ENCODE results near the gene LRCH2.

Gene LRCH2

DNA sequence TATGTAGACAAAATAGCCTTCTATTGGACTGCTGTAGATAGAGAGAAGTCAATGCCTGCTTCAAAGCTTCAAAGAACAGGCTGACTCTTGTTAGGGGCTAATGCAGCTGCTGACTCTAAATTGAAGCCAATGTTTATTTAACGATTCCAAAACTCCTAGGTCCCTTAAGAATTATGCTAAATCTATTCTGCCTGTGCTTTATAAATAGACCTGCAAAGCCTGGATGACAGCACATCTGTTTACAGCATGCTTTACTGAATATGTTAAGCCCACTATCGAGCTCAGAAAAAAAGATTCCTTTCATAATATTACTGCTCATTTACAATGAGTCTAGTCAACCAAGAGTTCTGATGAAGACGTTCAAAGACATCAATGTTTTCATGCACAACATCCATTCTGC lies 99.5 kb downstream of the LRCH2 start:
- TF ChIP-seq, protein P1, sequence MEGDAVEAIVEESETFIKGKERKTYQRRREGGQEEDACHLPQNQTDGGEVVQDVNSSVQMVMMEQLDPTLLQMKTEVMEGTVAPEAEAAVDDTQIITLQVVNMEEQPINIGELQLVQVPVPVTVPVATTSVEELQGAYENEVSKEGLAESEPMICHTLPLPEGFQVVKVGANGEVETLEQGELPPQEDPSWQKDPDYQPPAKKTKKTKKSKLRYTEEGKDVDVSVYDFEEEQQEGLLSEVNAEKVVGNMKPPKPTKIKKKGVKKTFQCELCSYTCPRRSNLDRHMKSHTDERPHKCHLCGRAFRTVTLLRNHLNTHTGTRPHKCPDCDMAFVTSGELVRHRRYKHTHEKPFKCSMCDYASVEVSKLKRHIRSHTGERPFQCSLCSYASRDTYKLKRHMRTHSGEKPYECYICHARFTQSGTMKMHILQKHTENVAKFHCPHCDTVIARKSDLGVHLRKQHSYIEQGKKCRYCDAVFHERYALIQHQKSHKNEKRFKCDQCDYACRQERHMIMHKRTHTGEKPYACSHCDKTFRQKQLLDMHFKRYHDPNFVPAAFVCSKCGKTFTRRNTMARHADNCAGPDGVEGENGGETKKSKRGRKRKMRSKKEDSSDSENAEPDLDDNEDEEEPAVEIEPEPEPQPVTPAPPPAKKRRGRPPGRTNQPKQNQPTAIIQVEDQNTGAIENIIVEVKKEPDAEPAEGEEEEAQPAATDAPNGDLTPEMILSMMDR (IDR thresholded peaks at IDR 0.05; ENCODE audit: borderline replicate concordance, extremely low read depth, low read length, poor library complexity, severe bottlenecking), result no peak
- TF ChIP-seq EZH2 (IDR thresholded peaks at IDR 0.05; ENCODE audit: borderline replicate concordance, low read depth, low read length, severe bottlenecking), result no peak
- DNase-seq (no peak), ATAC-seq (ENCODE audit: insufficient read depth, low read depth) (no peak)
- Histone ChIP-seq H3K36me3 (ENCODE audit: insufficient read depth, low read length) (no peaks in the 10 kb centered on the region), H2AFZ (ENCODE audit: low read depth, low read length) (no peak overlapping the region), H4K20me1 (ENCODE audit: insufficient read depth, low read length) (no peaks in the 10 kb centered on the region), H3K4me1 (ENCODE audit: insufficient read depth, low read length) (no peaks in the 10 kb centered on the region), H3K9me3 (ENCODE audit: insufficient read depth, low read length, severe bottlenecking) (no peaks in the 10 kb centered on the region), H3K4me2 (ENCODE audit: insufficient read depth, low read length) (no peak overlapping the region), H3K79me2 (ENCODE audit: insufficient read depth, low read length) (no peaks in the 10 kb centered on the region), H3K27me3 (ENCODE audit: insufficient read depth, low read length, poor library complexity) (no peaks in the 10 kb centered on the region), H3K27ac (ENCODE audit: low read length) (no peak overlapping the region), H3K4me3 (ENCODE audit: low read depth in 1 of 2, low read length in 2 of 2) (no peak overlapping the region), H3K9ac (ENCODE audit: low read depth, low read length) (no peak overlapping the region)

- H3K4me3 ChIP-seq (ENCODE audit: low read depth in 1 of 2, low read length in 2 of 2), result no peak overlapping the region
- DNase-seq (no peak), ATAC-seq (ENCODE audit: insufficient read depth, low read depth) (no peak)
- TF ChIP-seq, protein P1 (IDR thresholded peaks at IDR 0.05; ENCODE audit: borderline replicate concordance, extremely low read depth, low read length, poor library complexity, severe bottlenecking), result no peak
- TF ChIP-seq EZH2 (IDR thresholded peaks at IDR 0.05; ENCODE audit: borderline replicate concordance, low read depth, low read length, severe bottlenecking), result no peak
- no peak overlapping the region for H2AFZ ChIP-seq (ENCODE audit: low read depth, low read length)
- H4K20me1 ChIP-seq (ENCODE audit: insufficient read depth, low read length), result no peaks in the 10 kb centered on the region
- no peak overlapping the region for H3K27ac ChIP-seq (ENCODE audit: low read length)
- H3K4me1 ChIP-seq (ENCODE audit: insufficient read depth, low read length), result no peaks in the 10 kb centered on the region
- no peaks in the 10 kb centered on the region for H3K79me2 ChIP-seq (ENCODE audit: insufficient read depth, low read length)
- H3K4me2 ChIP-seq (ENCODE audit: insufficient read depth, low read length), result no peak overlapping the region
- no peaks in the 10 kb centered on the region for H3K9me3 ChIP-seq (ENCODE audit: insufficient read depth, low read length, severe bottlenecking)
- no peaks in the 10 kb centered on the region for H3K27me3 ChIP-seq (ENCODE audit: insufficient read depth, low read length, poor library complexity)
- H3K36me3 ChIP-seq (ENCODE audit: insufficient read depth, low read length), result no peaks in the 10 kb centered on the region
- H3K9ac ChIP-seq (ENCODE audit: low read depth, low read length), result no peak overlapping the region
Observed at GRCh38 chrX:115112411-115112810, 121.5 kb downstream of the LRCH2 start.

GRCh38 chrX:115098897-115099296 lies 135.0 kb downstream of the LRCH2 start:
- no peak overlapping the region for H3K27ac ChIP-seq (ENCODE audit: low read length)
- H3K79me2 ChIP-seq (ENCODE audit: insufficient read depth, low read length), result no peaks in the 10 kb centered on the region
- DNase-seq, result no peak
- no peak for ATAC-seq (ENCODE audit: insufficient read depth, low read depth)
- no peak overlapping the region for H3K9ac ChIP-seq (ENCODE audit: low read depth, low read length)
- H3K9me3 ChIP-seq (ENCODE audit: insufficient read depth, low read length, severe bottlenecking), result no peaks in the 10 kb centered on the region
- H3K4me1 ChIP-seq (ENCODE audit: insufficient read depth, low read length), result no peaks in the 10 kb centered on the region
- no peak overlapping the region for H2AFZ ChIP-seq (ENCODE audit: low read depth, low read length)
- no peak overlapping the region for H3K4me3 ChIP-seq (ENCODE audit: low read depth in 1 of 2, low read length in 2 of 2)
- TF ChIP-seq, protein P1 (IDR thresholded peaks at IDR 0.05; ENCODE audit: borderline replicate concordance, extremely low read depth, low read length, poor library complexity, severe bottlenecking), result no peak
- no peak for TF ChIP-seq EZH2 (IDR thresholded peaks at IDR 0.05; ENCODE audit: borderline replicate concordance, low read depth, low read length, severe bottlenecking)
- H3K36me3 ChIP-seq (ENCODE audit: insufficient read depth, low read length), result no peaks in the 10 kb centered on the region
- H3K27me3 ChIP-seq (ENCODE audit: insufficient read depth, low read length, poor library complexity), result no peaks in the 10 kb centered on the region
- no peak overlapping the region for H3K4me2 ChIP-seq (ENCODE audit: insufficient read depth, low read length)
- H4K20me1 ChIP-seq (ENCODE audit: insufficient read depth, low read length), result no peaks in the 10 kb centered on the region

GRCh38 chrX:115093191-115093590 lies 140.7 kb downstream of the LRCH2 start:
- H4K20me1 ChIP-seq (ENCODE audit: insufficient read depth, low read length), result no peaks in the 10 kb centered on the region
- no peak for ATAC-seq (ENCODE audit: insufficient read depth, low read depth)

More at GRCh38 chrX:115093191-115093590, 140.7 kb downstream of the LRCH2 start:
- H3K9ac ChIP-seq (ENCODE audit: low read depth, low read length), result no peak overlapping the region
- no peak overlapping the region for H2AFZ ChIP-seq (ENCODE audit: low read depth, low read length)
- no peak overlapping the region for H3K4me3 ChIP-seq (ENCODE audit: low read depth in 1 of 2, low read length in 2 of 2)
- H3K4me1 ChIP-seq (ENCODE audit: insufficient read depth, low read length), result no peaks in the 10 kb centered on the region
- no peaks in the 10 kb centered on the region for H3K36me3 ChIP-seq (ENCODE audit: insufficient read depth, low read length)
- H3K27me3 ChIP-seq (ENCODE audit: insufficient read depth, low read length, poor library complexity), result no peaks in the 10 kb centered on the region
- H3K79me2 ChIP-seq (ENCODE audit: insufficient read depth, low read length), result no peaks in the 10 kb centered on the region
- no peak for DNase-seq
- H3K27ac ChIP-seq (ENCODE audit: low read length), result no peak overlapping the region
- H3K9me3 ChIP-seq (ENCODE audit: insufficient read depth, low read length, severe bottlenecking), result no peaks in the 10 kb centered on the region
- no peak for TF ChIP-seq EZH2 (IDR thresholded peaks at IDR 0.05; ENCODE audit: borderline replicate concordance, low read depth, low read length, severe bottlenecking)
- TF ChIP-seq, protein P1 (IDR thresholded peaks at IDR 0.05; ENCODE audit: borderline replicate concordance, extremely low read depth, low read length, poor library complexity, severe bottlenecking), result no peak
- no peak overlapping the region for H3K4me2 ChIP-seq (ENCODE audit: insufficient read depth, low read length)
